NCI-H2196 treated with DMSO at 0.1 percent for 48 hours (cell line): ENCODE measurements around the gene MTG2.

Experiments used
- DNase-seq: peaks from one replicate; lab custom pipeline; 2025; ENCODE audit not compliant: unreplicated experiment; lab: John Stamatoyannopoulos, UW

MTG2 gene

GRCh38 chr20:62243906-62244515 is 61.2 kb downstream of the MTG2 start:
- no peak for DNase-seq

GRCh38 chr20:62244644-62245108 is 61.8 kb downstream of the MTG2 start:
- DNase-seq = no peak

- DNase-seq = no peak
Measured at GRCh38 chr20:62245911-62246280, 63.1 kb downstream of the MTG2 start.

GRCh38 chr20:62246431-62246830 is 63.6 kb downstream of the MTG2 start:
- no peak for DNase-seq

- no peak for DNase-seq
Measured at GRCh38 chr20:62246872-62247652, 64.2 kb downstream of the MTG2 start.

- no peak for DNase-seq
Measured at GRCh38 chr20:62248890-62249560, 66.2 kb downstream of the MTG2 start.

GRCh38 chr20:62252342-62252966 is 69.6 kb downstream of the MTG2 start:
- DNase-seq = no peak
